GM21737 (cell line): ENCODE results near the gene P2RY2.
"Not testable (repeated sequence)": the region's sequence is repeated elsewhere in the genome, so short reads cannot be mapped to it uniquely, and the experiment has no call there.

Experiments used
- ATAC-seq: cut with Tn5 transposase; IDR thresholded peaks from one replicate; pipeline ENCODE4 v1.9.1; 2021; ENCODE audit warnings: mild to moderate bottlenecking, moderate library complexity; ENCODE audit not compliant: unreplicated experiment

Gene P2RY2

DNA sequence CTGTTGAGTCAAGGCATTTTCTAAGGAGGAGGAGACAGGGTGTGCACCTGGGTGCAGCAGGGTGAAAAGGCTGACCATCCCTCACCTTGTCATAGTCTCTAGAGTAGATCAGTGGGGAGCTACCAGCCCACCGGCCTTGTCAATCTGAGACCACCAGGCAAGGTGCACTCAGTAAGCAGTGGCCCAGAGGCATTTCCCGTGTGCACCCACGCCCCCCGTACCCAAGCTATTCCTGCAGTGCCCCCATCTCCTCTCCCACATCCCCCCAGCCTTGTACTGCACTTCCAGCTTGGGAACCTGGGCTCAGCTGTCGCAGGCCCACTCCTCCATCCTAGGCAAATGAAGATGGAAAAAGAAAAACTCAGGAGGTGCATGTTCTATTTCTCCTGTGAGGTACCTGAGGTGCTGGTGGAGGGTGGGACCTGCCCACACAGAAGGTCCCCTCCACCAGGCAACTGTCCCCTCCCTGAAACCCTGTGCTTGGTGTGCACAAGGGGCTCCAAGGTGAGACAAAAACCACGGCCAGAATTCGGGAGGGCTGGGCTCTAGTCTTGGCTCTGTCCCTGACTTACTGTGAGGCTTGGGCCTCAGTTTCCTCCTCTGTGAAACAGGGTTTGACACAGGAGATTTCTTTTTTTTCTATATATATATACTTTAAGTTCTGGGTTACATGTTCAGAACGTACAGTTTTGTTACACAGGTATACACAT lies 8.4 kb downstream of the P2RY2 start:
- no peak for ATAC-seq

DNA sequence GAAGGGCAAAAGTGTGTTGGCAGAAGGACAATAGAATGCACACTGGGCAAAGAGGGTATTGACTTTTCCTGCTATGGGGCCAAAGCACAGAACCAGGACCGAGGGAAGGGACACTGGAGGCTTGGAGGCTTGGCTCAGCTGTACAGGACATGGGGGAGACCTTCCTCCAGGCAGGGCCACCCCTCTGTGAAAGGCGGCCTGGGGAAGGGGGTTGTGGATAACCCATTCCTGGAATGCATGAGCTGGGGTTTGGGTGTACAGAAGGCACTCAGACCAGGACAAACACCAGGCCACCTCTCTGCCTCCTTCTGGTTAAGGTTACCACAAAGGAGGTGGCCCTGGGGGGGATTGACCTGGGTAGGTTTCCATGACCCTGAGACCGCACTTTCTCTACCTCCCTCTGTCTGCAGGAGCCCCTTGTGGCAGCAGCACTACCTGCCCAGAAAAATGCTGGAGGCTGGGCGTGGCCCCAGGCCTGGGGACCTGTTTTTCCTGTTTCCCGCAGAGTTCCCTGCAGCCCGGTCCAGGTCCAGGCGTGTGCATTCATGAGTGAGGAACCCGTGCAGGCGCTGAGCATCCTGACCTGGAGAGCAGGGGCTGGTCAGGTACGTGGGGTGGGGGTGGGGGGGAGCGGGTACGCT lies 9.6 kb downstream of the P2RY2 start:
- no peak for ATAC-seq

DNA sequence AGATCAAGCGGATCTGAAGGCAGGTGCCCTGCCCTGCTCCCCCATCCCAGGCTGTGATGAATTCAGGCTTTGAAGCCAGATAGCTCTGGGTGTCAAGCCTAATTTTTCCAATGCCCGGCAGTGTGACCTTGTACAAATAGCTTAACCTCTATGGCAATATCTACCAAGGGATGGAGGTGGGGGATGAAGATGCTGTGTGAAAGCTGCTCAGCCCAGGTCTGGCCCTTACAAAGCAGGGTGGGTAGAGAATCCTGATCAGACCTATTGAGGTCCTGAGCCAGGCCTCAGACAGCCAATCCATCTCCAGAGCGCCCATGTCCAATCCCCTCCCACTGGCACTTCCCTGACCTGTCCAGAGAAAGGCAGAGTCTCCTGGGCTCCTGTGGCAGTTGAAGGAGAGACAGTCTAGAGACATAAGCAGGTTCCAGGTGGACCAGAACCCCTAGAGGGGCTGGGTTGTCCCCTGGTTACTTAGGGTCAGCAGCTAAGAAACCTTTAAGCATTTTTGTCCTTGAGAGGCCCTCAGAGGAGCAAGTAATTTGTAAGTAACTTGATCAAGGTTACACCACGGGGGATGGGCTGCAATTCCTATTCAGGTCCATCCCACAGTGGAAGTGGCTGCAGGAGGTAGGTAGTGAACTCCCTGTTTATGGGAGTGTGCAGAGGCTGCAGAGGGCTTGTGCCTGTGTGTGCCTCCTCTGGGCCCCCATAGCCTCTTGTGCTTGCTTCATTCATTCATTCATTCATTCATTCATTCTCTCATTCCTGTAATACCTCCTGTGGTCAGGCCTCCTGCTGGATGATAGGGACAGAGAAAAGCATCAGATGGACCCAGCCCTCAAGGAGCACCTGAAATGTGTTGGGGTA lies 10.4 kb downstream of the P2RY2 start:
- no peak for ATAC-seq

DNA sequence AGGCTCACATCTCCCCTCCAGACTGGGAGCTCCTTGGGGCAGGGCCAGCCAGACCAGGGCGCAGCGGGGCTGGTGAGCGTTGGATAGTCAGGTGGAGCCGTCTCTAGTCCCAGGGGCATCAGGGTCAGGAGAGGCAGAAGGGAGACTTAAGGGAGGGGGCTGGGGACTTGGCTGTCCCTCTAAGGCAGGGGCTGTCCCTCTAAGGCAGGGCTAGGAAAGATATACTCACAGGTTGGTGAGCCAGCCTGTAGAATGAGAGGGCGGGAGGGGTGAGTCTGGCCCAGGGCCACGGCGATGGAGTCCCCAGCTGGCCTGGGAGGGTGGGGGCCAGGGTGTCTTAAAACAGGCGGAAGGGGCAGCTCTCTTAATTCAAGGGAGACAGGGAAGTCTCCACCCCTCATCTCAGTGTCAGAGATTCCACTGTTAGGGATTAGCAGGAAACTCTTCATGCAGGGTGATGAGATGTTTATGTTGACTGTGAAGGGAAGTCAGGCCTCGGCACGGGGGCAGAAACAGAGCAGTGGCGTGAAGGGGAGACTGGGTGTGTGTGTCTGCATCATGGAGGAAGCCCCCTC lies 11.3 kb downstream of the P2RY2 start:
- no peak for ATAC-seq

- ATAC-seq: no peak
These were observed 12.1 kb downstream of the P2RY2 start for GRCh38 chr11:73229896-73230875.

- ATAC-seq: no peak
These were observed 12.8 kb downstream of the P2RY2 start for GRCh38 chr11:73230931-73231330.

DNA sequence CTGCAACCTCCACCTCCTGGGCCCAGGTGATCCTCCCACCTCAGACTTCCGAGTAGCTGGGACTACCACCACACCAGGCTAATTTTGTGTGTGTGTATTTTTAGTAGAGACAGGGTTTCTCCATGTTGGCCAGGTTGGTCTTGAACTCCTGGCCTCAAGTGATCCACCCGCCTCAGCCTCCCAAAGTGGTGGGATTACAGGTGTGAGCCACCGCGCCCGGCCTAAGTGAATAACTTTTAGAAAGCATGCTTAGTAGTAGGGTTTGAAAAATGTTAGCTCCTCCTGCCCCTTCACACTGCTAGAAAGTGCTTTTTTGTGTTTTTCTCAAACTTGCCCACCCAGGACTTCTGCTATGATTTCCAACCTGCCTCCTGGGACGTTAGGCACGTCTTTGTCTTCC lies 14.4 kb downstream of the P2RY2 start:
- ATAC-seq: not testable (repeated sequence)

DNA sequence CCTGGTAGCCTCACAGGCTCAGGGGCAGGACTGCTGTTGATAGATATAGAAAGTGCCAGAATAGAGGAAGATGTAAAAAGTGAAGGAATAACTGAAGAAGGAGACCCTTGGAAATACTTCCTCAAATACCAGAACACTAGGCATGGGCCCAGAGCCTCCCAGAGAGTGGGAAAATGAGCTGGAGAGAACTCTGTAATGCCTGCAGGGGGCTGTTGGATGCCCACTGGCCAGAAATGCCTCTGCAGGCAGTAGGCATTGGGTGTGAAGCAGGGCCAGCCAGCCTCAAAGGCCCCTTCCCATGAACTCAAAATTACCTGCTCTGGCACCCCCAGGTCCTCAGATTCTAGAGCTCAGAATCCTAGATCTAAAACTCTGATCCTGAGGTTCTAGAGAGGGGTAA lies 15.1 kb downstream of the P2RY2 start:
- no peak for ATAC-seq

DNA sequence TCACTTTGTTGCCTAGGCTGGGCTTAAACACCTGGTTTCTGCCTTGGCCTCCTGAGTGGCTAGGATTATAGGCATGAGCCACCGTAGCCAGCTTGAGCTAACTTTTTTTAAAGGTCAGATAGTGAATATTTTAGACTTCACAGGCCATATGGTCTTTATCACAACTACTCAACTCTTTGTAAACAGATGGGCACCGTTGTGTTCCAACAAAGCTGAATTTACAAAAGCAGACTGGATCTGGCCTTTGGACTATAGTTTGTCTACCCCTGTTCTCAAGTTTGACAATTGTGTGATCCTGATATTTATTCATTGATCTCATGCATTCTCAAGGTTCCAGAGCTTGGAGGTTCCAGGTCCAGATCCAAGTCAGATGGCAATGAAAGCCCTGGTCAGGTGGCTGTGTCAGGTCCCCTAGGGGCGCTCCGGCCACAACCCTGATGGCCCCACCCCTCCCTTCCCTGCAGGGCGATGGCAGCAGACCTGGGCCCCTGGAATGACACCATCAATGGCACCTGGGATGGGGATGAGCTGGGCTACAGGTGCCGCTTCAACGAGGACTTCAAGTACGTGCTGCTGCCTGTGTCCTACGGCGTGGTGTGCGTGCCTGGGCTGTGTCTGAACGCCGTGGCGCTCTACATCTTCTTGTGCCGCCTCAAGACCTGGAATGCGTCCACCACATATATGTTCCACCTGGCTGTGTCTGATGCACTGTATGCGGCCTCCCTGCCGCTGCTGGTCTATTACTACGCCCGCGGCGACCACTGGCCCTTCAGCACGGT lies 15.8 kb downstream of the P2RY2 start:
- no peak for ATAC-seq

DNA sequence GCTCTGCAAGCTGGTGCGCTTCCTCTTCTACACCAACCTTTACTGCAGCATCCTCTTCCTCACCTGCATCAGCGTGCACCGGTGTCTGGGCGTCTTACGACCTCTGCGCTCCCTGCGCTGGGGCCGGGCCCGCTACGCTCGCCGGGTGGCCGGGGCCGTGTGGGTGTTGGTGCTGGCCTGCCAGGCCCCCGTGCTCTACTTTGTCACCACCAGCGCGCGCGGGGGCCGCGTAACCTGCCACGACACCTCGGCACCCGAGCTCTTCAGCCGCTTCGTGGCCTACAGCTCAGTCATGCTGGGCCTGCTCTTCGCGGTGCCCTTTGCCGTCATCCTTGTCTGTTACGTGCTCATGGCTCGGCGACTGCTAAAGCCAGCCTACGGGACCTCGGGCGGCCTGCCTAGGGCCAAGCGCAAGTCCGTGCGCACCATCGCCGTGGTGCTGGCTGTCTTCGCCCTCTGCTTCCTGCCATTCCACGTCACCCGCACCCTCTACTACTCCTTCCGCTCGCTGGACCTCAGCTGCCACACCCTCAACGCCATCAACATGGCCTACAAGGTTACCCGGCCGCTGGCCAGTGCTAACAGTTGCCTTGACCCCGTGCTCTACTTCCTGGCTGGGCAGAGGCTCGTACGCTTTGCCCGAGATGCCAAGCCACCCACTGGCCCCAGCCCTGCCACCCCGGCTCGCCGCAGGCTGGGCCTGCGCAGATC lies 16.5 kb downstream of the P2RY2 start:
- ATAC-seq: no peak

DNA sequence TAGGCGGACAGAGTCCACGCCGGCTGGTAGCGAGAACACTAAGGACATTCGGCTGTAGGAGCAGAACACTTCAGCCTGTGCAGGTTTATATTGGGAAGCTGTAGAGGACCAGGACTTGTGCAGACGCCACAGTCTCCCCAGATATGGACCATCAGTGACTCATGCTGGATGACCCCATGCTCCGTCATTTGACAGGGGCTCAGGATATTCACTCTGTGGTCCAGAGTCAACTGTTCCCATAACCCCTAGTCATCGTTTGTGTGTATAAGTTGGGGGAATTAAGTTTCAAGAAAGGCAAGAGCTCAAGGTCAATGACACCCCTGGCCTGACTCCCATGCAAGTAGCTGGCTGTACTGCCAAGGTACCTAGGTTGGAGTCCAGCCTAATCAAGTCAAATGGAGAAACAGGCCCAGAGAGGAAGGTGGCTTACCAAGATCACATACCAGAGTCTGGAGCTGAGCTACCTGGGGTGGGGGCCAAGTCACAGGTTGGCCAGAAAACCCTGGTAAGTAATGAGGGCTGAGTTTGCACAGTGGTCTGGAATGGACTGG lies 17.2 kb downstream of the P2RY2 start:
- no peak for ATAC-seq

DNA sequence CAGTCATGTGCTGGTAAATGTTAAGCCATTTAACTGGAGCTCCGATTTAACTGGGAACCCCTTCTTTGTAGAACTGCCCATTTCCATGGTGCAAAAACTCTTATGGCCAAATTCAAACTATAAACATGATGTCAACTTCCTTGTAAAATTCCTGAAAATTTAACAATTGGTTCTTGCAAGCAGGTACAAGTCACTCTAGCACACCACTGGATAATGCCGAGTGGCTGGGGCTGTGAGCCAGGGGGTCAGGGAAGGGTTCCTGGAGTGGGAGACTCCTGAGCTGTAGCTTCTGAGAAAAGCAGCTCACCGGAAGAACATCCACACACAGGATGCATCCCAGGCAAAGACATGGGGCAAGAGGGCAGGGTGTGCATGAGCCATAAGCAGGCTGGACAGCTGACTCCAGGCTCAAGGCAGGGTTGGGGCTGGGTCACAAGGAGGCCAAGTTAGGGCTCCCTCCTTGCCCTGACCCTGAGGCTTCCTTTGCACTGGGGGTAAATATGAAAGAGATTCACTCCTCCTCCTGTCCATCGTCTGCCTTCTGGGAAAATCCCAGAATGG lies 18.2 kb downstream of the P2RY2 start:
- ATAC-seq: no peak

- no peak for ATAC-seq
These were observed 18.8 kb downstream of the P2RY2 start for GRCh38 chr11:73236854-73237253.

DNA sequence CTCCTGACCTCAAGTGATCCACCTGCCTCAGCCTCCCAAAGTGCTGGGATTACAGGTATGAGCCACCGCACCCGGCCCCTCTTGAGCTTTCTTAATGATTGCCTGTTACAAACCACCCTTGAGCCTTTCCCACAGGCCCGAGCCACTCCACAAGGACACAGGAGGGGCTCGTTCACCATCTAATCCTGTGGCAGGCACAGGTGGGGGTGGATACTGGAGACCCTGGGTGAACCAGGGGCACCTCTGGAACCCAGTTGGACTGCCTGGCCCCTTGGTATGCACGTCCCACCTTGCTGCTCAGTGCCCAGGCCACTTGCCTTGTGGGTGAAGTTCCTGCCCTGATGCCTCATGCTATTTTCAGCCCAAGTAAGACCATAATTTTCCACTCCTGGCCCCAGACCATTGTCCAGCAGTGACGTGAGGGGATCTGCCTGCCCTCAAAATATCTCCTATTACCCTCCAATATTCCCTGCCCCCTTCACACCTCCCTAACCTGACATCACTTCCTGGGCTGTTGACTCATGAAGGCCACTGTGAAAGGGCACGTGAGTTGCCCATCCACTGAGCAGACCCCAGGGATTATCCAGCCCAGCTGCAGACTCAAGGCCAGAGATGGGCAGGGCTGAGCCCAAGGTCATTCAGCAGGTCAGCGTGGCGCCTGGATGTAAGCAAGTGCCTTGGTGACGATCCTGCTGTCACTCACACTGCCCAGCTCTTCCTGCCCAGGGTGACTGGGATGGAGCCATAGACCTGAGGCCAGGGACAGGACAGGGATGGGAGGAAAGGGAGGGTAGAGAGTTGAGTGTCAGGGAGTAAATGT lies 19.6 kb downstream of the P2RY2 start:
- ATAC-seq: no peak

GRCh38 chr11:73239111-73239521 lies 21.0 kb downstream of the P2RY2 start:
- ATAC-seq: no peak

GRCh38 chr11:73239571-73240189 lies 21.6 kb downstream of the P2RY2 start:
- ATAC-seq: no peak

DNA sequence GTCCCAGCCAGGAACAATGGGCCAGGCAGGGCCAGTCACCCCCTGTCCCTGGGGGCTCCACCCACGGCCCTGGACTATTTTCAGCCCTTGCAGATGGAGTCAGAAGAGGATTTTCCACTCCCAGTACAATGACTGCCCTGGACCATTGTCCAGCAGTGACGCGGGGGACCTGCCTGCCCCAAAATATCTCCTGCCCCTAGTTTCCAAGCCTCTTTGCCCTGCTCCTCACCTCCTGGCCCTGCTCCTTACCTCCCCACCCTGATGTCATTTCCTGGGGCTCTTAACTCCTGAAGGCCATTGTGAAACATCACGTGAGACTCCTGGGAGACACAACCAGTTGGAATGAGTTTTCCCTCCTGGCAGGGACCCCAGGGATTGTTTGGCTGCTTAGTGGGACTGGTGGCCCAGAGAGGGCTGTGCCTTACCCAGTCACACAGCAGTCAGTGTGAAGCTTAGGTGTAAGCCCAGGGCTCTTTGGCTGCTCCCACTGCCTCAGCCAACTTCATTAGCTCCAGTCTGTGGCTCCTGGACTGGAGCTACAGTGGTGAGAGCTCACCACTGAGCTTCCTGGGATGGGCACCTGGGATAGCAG lies 22.2 kb downstream of the P2RY2 start:
- no peak for ATAC-seq
